Natural killer cell (primary cell): ENCODE measurements around the gene PTPN6. TPM values are rescaled to one million over a fixed set of nuclear protein-coding genes. Genes with fewer than 3 reads are reported as not detected.
A peak's percentile ranks its signal among the peaks of the same experiment; 100 is the strongest.

Source experiments
- ATAC-seq, 3 donors: fragments of 150-1000 bp in 2 of 3; fragments of 200-7000 bp in 1 of 3; cut with Tn5 transposase; 1 replicate in 1 of 3; 2 replicates in 2 of 3; pipeline ENCODE4 v1.10.0; 2021; ENCODE audit warnings: mild to moderate bottlenecking in 2 of 3, moderate library complexity in 2 of 3
- DNase-seq, 2 donors: peaks; one replicate each; pipeline versions ENCODE4 v3.0.0 to v3.0.0-alpha.2; 2013 to 2021; ENCODE audit warnings: mixed read lengths in 1 of 2
- H3K27ac ChIP-seq: one replicate; pipeline ENCODE4 v1.5.1; 2013; ENCODE audit warnings: mild to moderate bottlenecking, low read length
- H3K27me3 ChIP-seq: one replicate; pipeline ENCODE4 v1.6.1; 2013; ENCODE audit warnings: low read length; ENCODE audit not compliant: control insufficient read depth, insufficient read depth
- H3K36me3 ChIP-seq: one replicate; pipeline ENCODE4 v1.6.1; 2013; ENCODE audit warnings: low read length; ENCODE audit not compliant: control insufficient read depth, insufficient read depth
- H3K4me1 ChIP-seq: one replicate; pipeline ENCODE4 v1.6.1; 2013; ENCODE audit warnings: low read length; ENCODE audit not compliant: control insufficient read depth, insufficient read depth
- H3K4me3 ChIP-seq: one replicate; pipeline ENCODE4 v1.5.1; 2013; ENCODE audit warnings: low read length
- H3K9me3 ChIP-seq: one replicate; pipeline ENCODE4 v1.6.1; 2013; ENCODE audit warnings: low read length; ENCODE audit not compliant: control insufficient read depth, insufficient read depth
- H3K27ac Mint-ChIP-seq, 2 donors: one replicate each; pipeline ENCODE4 v1.8.0; 2022; ENCODE audit warnings: mild to moderate bottlenecking in 2 of 2, mixed read lengths in 2 of 2, moderate library complexity in 1 of 2
- H3K27me3 Mint-ChIP-seq, 2 donors: one replicate each; pipeline ENCODE4 v1.8.0; 2022; ENCODE audit warnings: low read depth in 2 of 2, mixed read lengths in 2 of 2
- H3K36me3 Mint-ChIP-seq: one replicate; pipeline ENCODE4 v1.8.0; 2022; ENCODE audit warnings: mixed read lengths
- H3K4me1 Mint-ChIP-seq, 2 donors: one replicate each; pipeline ENCODE4 v1.8.0; 2022; ENCODE audit warnings: mixed read lengths in 2 of 2
- H3K4me3 Mint-ChIP-seq: one replicate; pipeline ENCODE4 v1.8.0; 2022; ENCODE audit warnings: mild to moderate bottlenecking, moderate library complexity, mixed read lengths
- H3K9me3 Mint-ChIP-seq, 2 donors: one replicate each; pipeline ENCODE4 v1.8.0; 2022; ENCODE audit warnings: mixed read lengths in 2 of 2
- WGBS: methylation state at CpG from one replicate; pipeline ENCODE4 v1.1.7; 2013; ENCODE audit warnings: missing lambda C conversion rate; ENCODE audit not compliant: insufficient coverage; 5-methylcytosine and 5-hydroxymethylcytosine counted together
- intact Hi-C: fragments of 100-400 bp; cut with micrococcal nuclease; formaldehyde crosslinking; loops from one replicate; pipeline ENCODE4 v1.14.2; 2022
- total RNA-seq, 4 donors: library from RNA; stranded (reverse); fragments of 120-200 nt in 1 of 4; gene quantifications; one replicate each; pipeline versions ENCODE4 v1.2.3 to v1.2.4, GENCODE V29; 2013 to 2022
- TF ChIP-seq, protein P1 (sequence below): fragments of 200-600 bp; IDR thresholded peaks from one replicate; pipeline ENCODE4 v1.8.0; 2022; ENCODE audit warnings: antibody characterized with exemption

The PTPN6 gene
- total RNA-seq, 3 donors from 2014 or later (not counting 1 experiment from before 2014, with no cell fraction given): 279 to 357 (median 312) TPM

- Mint-ChIP-seq H3K36me3 (no peaks in the 10 kb centered on the region), H3K4me1 (peaks cover 11 to 35% of the 10 kb centered on the region in 2 donors), H3K27ac (peak overlapping the region; percentile 82 to 90), H3K27me3 (no peaks in the 10 kb centered on the region), H3K9me3 (no peaks in the 10 kb centered on the region), H3K4me3 (peak overlapping the region; percentile 83)
- no peaks in the 10 kb centered on the region for H3K27me3 ChIP-seq
- H3K36me3 ChIP-seq: peaks cover 4% of the 10 kb centered on the region
- TF ChIP-seq, protein P1, sequence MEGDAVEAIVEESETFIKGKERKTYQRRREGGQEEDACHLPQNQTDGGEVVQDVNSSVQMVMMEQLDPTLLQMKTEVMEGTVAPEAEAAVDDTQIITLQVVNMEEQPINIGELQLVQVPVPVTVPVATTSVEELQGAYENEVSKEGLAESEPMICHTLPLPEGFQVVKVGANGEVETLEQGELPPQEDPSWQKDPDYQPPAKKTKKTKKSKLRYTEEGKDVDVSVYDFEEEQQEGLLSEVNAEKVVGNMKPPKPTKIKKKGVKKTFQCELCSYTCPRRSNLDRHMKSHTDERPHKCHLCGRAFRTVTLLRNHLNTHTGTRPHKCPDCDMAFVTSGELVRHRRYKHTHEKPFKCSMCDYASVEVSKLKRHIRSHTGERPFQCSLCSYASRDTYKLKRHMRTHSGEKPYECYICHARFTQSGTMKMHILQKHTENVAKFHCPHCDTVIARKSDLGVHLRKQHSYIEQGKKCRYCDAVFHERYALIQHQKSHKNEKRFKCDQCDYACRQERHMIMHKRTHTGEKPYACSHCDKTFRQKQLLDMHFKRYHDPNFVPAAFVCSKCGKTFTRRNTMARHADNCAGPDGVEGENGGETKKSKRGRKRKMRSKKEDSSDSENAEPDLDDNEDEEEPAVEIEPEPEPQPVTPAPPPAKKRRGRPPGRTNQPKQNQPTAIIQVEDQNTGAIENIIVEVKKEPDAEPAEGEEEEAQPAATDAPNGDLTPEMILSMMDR: no peak
- H3K27ac ChIP-seq: peak overlapping the region; percentile 74
- WGBS: 84% methylated on average over 3 of the region's 3 CpGs
- no peaks in the 10 kb centered on the region for H3K9me3 ChIP-seq
- peaks cover 27% of the 10 kb centered on the region for H3K4me1 ChIP-seq
- DNase-seq (no peak), ATAC-seq (no peak)
- no peak overlapping the region for H3K4me3 ChIP-seq
- intact Hi-C loops: no loop called here
These were observed 14.9 kb upstream of the PTPN6 start for GRCh38 chr12:6936194-6936635.

DNA sequence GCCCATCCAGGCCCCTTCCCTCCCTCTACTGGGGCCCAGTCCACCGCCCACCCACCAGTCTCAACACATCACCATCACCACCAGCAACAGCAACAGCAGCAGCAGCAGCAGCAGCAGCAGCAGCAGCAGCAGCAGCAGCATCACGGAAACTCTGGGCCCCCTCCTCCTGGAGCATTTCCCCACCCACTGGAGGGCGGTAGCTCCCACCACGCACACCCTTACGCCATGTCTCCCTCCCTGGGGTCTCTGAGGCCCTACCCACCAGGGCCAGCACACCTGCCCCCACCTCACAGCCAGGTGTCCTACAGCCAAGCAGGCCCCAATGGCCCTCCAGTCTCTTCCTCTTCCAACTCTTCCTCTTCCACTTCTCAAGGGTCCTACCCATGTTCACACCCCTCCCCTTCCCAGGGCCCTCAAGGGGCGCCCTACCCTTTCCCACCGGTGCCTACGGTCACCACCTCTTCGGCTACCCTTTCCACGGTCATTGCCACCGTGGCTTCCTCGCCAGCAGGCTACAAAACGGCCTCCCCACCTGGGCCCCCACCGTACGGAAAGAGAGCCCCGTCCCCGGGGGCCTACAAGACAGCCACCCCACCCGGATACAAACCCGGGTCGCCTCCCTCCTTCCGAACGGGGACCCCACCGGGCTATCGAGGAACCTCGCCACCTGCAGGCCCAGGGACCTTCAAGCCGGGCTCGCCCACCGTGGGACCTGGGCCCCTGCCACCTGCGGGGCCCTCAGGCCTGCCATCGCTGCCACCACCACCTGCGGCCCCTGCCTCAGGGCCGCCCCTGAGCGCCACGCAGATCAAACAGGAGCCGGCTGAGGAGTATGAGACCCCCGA, 14.3 kb upstream of the PTPN6 start:
- Mint-ChIP-seq H3K4me3 (peak overlapping the region; percentile 83), H3K27me3 (no peaks in the 10 kb centered on the region), H3K36me3 (no peaks in the 10 kb centered on the region), H3K27ac (peak overlapping the region; percentile 82 to 90), H3K9me3 (no peaks in the 10 kb centered on the region), H3K4me1 (peaks cover 11 to 35% of the 10 kb centered on the region in 2 donors)
- ATAC-seq (no peak), DNase-seq (peak in 1 of 2 donors; percentile 71)
- Histone ChIP-seq H3K27ac (peak overlapping the region; percentile 74), H3K9me3 (no peaks in the 10 kb centered on the region), H3K4me1 (peaks cover 27% of the 10 kb centered on the region), H3K4me3 (peak overlapping the region; percentile 60), H3K36me3 (peaks cover 4% of the 10 kb centered on the region), H3K27me3 (no peaks in the 10 kb centered on the region)
- intact Hi-C loops: no loop called here
- 6% methylated on average over 36 of the region's 36 CpGs for WGBS
- TF ChIP-seq, protein P1: no peak

DNA sequence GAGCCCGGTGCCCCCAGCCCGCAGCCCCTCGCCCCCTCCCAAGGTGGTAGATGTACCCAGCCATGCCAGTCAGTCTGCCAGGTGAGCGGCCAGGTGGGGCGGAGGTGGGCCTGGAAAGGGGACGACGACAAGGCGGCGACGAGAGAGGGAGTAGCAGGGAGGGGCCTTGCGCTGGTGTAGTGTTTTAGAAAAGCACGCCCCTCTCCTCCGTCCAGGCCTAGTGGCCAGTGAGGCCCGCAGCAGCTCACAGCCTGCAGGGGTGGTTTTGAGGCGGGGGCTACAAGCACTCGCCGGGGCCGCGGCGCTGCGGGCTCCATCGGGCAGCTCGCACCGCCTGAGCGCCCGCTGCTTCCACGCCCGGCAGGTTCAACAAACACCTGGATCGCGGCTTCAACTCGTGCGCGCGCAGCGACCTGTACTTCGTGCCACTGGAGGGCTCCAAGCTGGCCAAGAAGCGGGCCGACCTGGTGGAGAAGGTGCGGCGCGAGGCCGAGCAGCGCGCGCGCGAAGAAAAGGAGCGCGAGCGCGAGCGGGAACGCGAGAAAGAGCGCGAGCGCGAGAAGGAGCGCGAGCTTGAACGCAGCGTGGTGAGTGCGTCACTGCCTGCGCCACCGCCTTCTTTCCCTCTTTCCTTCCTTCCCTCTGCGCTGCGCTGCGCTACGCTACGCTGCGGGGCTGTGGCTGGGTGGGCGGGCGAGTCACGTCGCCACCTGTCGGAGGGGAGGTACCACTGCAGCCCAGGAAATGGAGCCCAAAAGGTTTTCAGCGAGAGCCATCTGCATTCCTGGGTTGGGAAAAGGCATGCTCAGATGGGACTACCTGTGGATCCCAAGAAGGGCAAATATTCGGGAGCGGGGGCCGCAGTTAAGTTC, 13.4 kb upstream of the PTPN6 start:
- H3K36me3 ChIP-seq: peaks cover 4% of the 10 kb centered on the region
- H3K4me3 ChIP-seq: peak overlapping the region; percentile 60
- DNase-seq (peak; percentile 88 to 99), ATAC-seq (peak; percentile 96 to 99 (median 97))
- TF ChIP-seq, protein P1: peak; percentile 86
- 0% methylated on average over 80 of the region's 80 CpGs for WGBS
- peak overlapping the region; percentile 74 for H3K27ac ChIP-seq
- no peaks in the 10 kb centered on the region for H3K27me3 ChIP-seq
- H3K9me3 ChIP-seq: no peaks in the 10 kb centered on the region
- no peaks in the 10 kb centered on the region for H3K9me3 Mint-ChIP-seq
- H3K27ac Mint-ChIP-seq: peak overlapping the region; percentile 82 to 90
- intact Hi-C loops: loop anchor here (1.0 kb wide), 2 partner anchors 33 to 81 kb away; partner anchors contain the start of genes EMG1, LPCAT3 and PHB2
- H3K36me3 Mint-ChIP-seq: no peaks in the 10 kb centered on the region
- peaks cover 28% of the 10 kb centered on the region for H3K4me1 ChIP-seq
- peaks cover 11 to 35% of the 10 kb centered on the region in 2 donors for H3K4me1 Mint-ChIP-seq
- no peaks in the 10 kb centered on the region for H3K27me3 Mint-ChIP-seq
- peak overlapping the region; percentile 83 for H3K4me3 Mint-ChIP-seq
